CD14-positive monocyte (primary cell): Measurements from ENCODE around the gene CACYBP. TPM values are rescaled to one million over a fixed set of nuclear protein-coding genes. Genes with fewer than 3 reads are reported as not detected.

Source experiments
- DNase-seq, 3 donors: peaks; one replicate each; pipeline ENCODE4 v3.0.0-alpha.2; 2011 to 2022
- H2AFZ ChIP-seq: 2 replicates; pipeline ENCODE4 v1.6.0; 2012; ENCODE audit warnings: mild to moderate bottlenecking, low read depth, low read length, inconsistent platforms; ENCODE audit not compliant: insufficient read depth, poor library complexity, severe bottlenecking
- H3K27ac ChIP-seq, 2 donors: 1 replicate in 1 of 2; 2 replicates in 1 of 2; pipeline ENCODE4 v1.5.1; 2012 to 2013; ENCODE audit warnings: low read length in 2 of 2, control low read depth in 1 of 2, inconsistent platforms in 1 of 2, low read depth in 1 of 2, mild to moderate bottlenecking in 1 of 2
- H3K27me3 ChIP-seq, 2 donors: one replicate each; pipeline versions ENCODE4 v1.6.0 to v1.6.1; 2011 to 2013; ENCODE audit warnings: low read length in 2 of 2; ENCODE audit not compliant: control insufficient read depth in 2 of 2, insufficient read depth in 2 of 2
- H3K36me3 ChIP-seq, 2 donors: replicated peaks in 1 of 2; 1 replicate in 1 of 2; 2 replicates in 1 of 2; pipeline versions ENCODE4 v1.5.1 to v1.6.1; 2012 to 2013; ENCODE audit warnings: low read length in 2 of 2, control low read depth in 1 of 2, inconsistent platforms in 1 of 2, mild to moderate bottlenecking in 1 of 2; ENCODE audit not compliant: insufficient read depth in 2 of 2, control insufficient read depth in 1 of 2
- H3K4me1 ChIP-seq, 2 donors: 1 replicate in 1 of 2; 2 replicates in 1 of 2; pipeline versions ENCODE4 v1.5.1 to v1.6.1; 2012 to 2013; ENCODE audit warnings: low read length in 2 of 2, control low read depth in 1 of 2, inconsistent platforms in 1 of 2, mild to moderate bottlenecking in 1 of 2, moderate library complexity in 1 of 2; ENCODE audit not compliant: insufficient read depth in 2 of 2, control insufficient read depth in 1 of 2
- H3K4me2 ChIP-seq: replicated peaks from 2 replicates; pipeline ENCODE3; 2012; ENCODE audit warnings: low read length, moderate library complexity, mild to moderate bottlenecking; ENCODE audit not compliant: poor library complexity, severe bottlenecking; ENCODE audit errors: extremely low read depth
- H3K4me3 ChIP-seq, 3 experiments: fragments of 200-600 bp in 1 of 3; sonication (generic) in 1 of 3; replicated peaks in 1 of 3; 1 replicate in 2 of 3; 2 replicates in 1 of 3; pipeline ENCODE4 v1.5.1; 2011 to 2013; ENCODE audit warnings: low read length in 3 of 3, mild to moderate bottlenecking in 3 of 3, control low read depth in 2 of 3, low read depth in 2 of 3, inconsistent platforms in 1 of 3, moderate library complexity in 1 of 3
- H3K79me2 ChIP-seq: 2 replicates; pipeline ENCODE4 v1.6.0; 2012; ENCODE audit warnings: mild to moderate bottlenecking, control low read depth, inconsistent platforms, low read length, moderate library complexity; ENCODE audit not compliant: insufficient read depth
- H3K9ac ChIP-seq: 2 replicates; pipeline ENCODE4 v1.6.0; 2017; ENCODE audit warnings: low read length, mild to moderate bottlenecking; ENCODE audit not compliant: insufficient read depth, poor library complexity, severe bottlenecking
- H3K9me3 ChIP-seq, 2 donors: replicated peaks in 1 of 2; 1 replicate in 1 of 2; 2 replicates in 1 of 2; pipeline versions ENCODE4 v1.5.1 to v1.6.1; 2012 to 2013; ENCODE audit warnings: low read length in 2 of 2, control low read depth in 1 of 2; ENCODE audit not compliant: control insufficient read depth in 1 of 2, insufficient read depth in 1 of 2
- H4K20me1 ChIP-seq: 2 replicates; pipeline ENCODE4 v1.6.0; 2012; ENCODE audit warnings: mild to moderate bottlenecking, low read length, control low read depth, moderate library complexity; ENCODE audit not compliant: insufficient read depth
- H3K27ac Mint-ChIP-seq, 7 donors: one replicate each; pipeline ENCODE4 v1.8.0; 2020; ENCODE audit warnings: mild to moderate bottlenecking in 7 of 7, mixed read lengths in 7 of 7, moderate library complexity in 6 of 7, inconsistent platforms in 2 of 7
- H3K27me3 Mint-ChIP-seq, 3 donors: one replicate each; pipeline ENCODE4 v1.8.0; 2021 to 2022; ENCODE audit warnings: low read depth in 3 of 3, mild to moderate bottlenecking in 3 of 3, mixed read lengths in 3 of 3, moderate library complexity in 3 of 3, inconsistent platforms in 1 of 3
- H3K36me3 Mint-ChIP-seq, 2 donors: one replicate each; pipeline ENCODE4 v1.8.0; 2020; ENCODE audit warnings: mixed read lengths in 2 of 2, inconsistent platforms in 1 of 2, mild to moderate bottlenecking in 1 of 2
- H3K4me1 Mint-ChIP-seq: one replicate; pipeline ENCODE4 v1.8.0; 2020; ENCODE audit warnings: mild to moderate bottlenecking, mixed read lengths
- H3K4me3 Mint-ChIP-seq, 2 donors: one replicate each; pipeline ENCODE4 v1.8.0; 2020; ENCODE audit warnings: mild to moderate bottlenecking in 2 of 2, mixed read lengths in 2 of 2, moderate library complexity in 1 of 2
- H3K9me3 Mint-ChIP-seq, 7 donors: one replicate each; pipeline ENCODE4 v1.8.0; 2020 to 2022; ENCODE audit warnings: mixed read lengths in 7 of 7, mild to moderate bottlenecking in 6 of 7, moderate library complexity in 6 of 7, inconsistent platforms in 2 of 7
- WGBS: methylation state at CpG from one replicate; pipeline ENCODE4 v1.1.5; 2013; ENCODE audit warnings: missing lambda C conversion rate; ENCODE audit not compliant: insufficient coverage; 5-methylcytosine and 5-hydroxymethylcytosine counted together
- intact Hi-C, 2 donors: fragments of 100-400 bp; cut with micrococcal nuclease; formaldehyde crosslinking; loops; one replicate each; pipeline versions ENCODE4 v1.15.0 to v1.15.1; 2023
- polyA plus RNA-seq, 3 donors: library from polyadenylated mRNA; depleted of rRNA in 1 of 3; unstranded in 2 of 3; stranded (reverse) in 1 of 3; fragments of 300-500 nt in 2 of 3; fragments of >200 nt in 1 of 3; fragmentation: Illumina TruSeq in 2 of 3; gene quantifications; 1 replicate in 2 of 3; 2 replicates in 1 of 3; pipeline ENCODE4 v1.2.3, GENCODE V29; 2012 to 2021
- TF ChIP-seq, protein P1 (sequence below): fragments of 200-600 bp; IDR thresholded peaks from one replicate; pipeline ENCODE4 v1.8.0; 2022; ENCODE audit warnings: antibody characterized with exemption, mild to moderate bottlenecking

The CACYBP gene
- polyA plus RNA-seq, 3 donors = 15.0 to 86.9 (median 74.8) TPM

DNA sequence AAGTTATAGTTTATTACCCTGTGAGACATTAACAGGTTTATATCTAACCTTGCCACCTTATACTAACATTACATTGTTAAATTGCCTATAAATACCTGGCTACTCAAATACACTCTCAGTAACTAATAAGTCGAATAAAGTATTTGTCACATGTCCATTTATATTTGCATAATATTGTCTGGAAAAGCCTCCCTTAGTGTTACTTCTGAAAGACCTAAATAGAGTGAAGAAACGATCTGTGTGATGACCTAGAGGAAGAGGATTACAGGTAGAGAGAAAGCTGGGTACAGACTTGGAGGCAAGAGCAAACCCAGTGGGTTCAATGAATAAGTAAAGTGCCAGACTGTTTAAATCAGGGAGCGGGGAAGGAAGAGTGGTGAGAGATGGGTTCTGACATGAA is 2.7 kb upstream of the CACYBP start:
- Histone ChIP-seq H3K36me3 (peaks cover 2 to 46% of the 10 kb centered on the region in 2 donors), H4K20me1 (peaks cover 6% of the 10 kb centered on the region), H3K4me2 (no peak overlapping the region), H3K27ac (no peak overlapping the region), H3K79me2 (peaks cover 22% of the 10 kb centered on the region), H3K9ac (no peak overlapping the region), H3K27me3 (no peaks in the 10 kb centered on the region), H3K4me1 (peaks cover 24 to 26% of the 10 kb centered on the region in 2 donors), H2AFZ (no peak overlapping the region), H3K9me3 (no peaks in the 10 kb centered on the region), H3K4me3 (no peak overlapping the region)
- H3K27me3 Mint-ChIP-seq = no peaks in the 10 kb centered on the region
- H3K4me3 Mint-ChIP-seq = no peak overlapping the region
- no peaks in the 10 kb centered on the region for H3K9me3 Mint-ChIP-seq
- WGBS = no CpG with 5 or more reads among the region's 3 CpGs
- peaks cover 23 to 26% of the 10 kb centered on the region in 2 donors for H3K36me3 Mint-ChIP-seq
- H3K27ac Mint-ChIP-seq = no peak overlapping the region
- DNase-seq = no peak
- peaks cover 24% of the 10 kb centered on the region for H3K4me1 Mint-ChIP-seq
- intact Hi-C loops = loop anchor here (5.0 to 10.0 kb wide), 2 partner anchors 225 to 972 kb away; partner anchors contain the start of gene RC3H1 (in 1 of the 2)
- TF ChIP-seq, protein P1, sequence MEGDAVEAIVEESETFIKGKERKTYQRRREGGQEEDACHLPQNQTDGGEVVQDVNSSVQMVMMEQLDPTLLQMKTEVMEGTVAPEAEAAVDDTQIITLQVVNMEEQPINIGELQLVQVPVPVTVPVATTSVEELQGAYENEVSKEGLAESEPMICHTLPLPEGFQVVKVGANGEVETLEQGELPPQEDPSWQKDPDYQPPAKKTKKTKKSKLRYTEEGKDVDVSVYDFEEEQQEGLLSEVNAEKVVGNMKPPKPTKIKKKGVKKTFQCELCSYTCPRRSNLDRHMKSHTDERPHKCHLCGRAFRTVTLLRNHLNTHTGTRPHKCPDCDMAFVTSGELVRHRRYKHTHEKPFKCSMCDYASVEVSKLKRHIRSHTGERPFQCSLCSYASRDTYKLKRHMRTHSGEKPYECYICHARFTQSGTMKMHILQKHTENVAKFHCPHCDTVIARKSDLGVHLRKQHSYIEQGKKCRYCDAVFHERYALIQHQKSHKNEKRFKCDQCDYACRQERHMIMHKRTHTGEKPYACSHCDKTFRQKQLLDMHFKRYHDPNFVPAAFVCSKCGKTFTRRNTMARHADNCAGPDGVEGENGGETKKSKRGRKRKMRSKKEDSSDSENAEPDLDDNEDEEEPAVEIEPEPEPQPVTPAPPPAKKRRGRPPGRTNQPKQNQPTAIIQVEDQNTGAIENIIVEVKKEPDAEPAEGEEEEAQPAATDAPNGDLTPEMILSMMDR = no peak

DNA sequence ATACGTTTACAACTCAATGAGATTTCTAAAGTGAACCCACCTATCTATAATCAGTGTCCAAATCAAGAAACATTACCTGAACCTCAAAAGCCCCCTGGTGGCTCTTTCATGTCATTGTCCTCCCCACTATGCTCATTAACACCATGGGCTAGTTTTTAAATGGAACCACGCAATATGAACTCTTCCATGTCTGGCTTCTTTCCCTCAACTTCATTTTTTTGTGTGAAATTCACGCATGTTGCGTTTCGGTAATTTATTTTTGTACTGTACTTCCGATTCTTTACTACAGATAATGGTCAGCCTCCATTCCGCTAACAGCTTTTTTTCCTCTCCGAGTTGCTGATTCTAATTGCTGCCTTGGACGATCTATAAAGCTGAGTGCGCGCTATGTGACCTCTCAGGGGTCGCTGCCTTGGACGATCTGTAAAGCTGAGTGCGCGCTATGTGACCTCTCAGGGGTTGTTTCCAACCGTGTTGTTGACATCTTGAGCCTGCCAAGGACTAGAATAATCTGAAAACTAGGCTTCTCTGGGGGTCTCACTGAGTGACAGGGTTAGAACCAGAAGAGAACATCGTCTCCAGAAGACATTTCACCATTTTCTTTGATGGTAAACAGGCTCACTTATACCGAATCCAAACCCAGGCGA is 1.1 kb upstream of the CACYBP start:
- no peaks in the 10 kb centered on the region for H3K9me3 Mint-ChIP-seq
- no peak overlapping the region for H3K4me3 Mint-ChIP-seq
- Histone ChIP-seq H3K36me3 (peaks cover 0 to 30% of the 10 kb centered on the region in 2 donors), H3K9ac (peak overlapping the region; percentile 97), H2AFZ (peak overlapping the region; percentile 72), H3K4me1 (peaks cover 27 to 32% of the 10 kb centered on the region in 2 donors), H3K79me2 (peaks cover 39% of the 10 kb centered on the region), H3K27ac (peak overlapping the region; percentile 95 to 100), H4K20me1 (peaks cover 21% of the 10 kb centered on the region), H3K4me2 (peak overlapping the region; percentile 75), H3K9me3 (no peaks in the 10 kb centered on the region), H3K4me3 (peak overlapping the region; percentile 52 to 75 (median 62)), H3K27me3 (no peaks in the 10 kb centered on the region)
- no peak overlapping the region for H3K27ac Mint-ChIP-seq
- H3K36me3 Mint-ChIP-seq = peaks cover 16 to 19% of the 10 kb centered on the region in 2 donors
- TF ChIP-seq, protein P1 = peak; percentile 98
- peaks cover 34% of the 10 kb centered on the region for H3K4me1 Mint-ChIP-seq
- intact Hi-C loops = loop anchor here (2.0 to 10.0 kb wide), 3 partner anchors 24 to 974 kb away; partner anchors contain the start of genes MRPS14 (in 1 of the 2) and RC3H1 (in 1 of the 2)
- peak; percentile 57 to 74 (median 70) for DNase-seq
- WGBS = 30% methylated on average over 16 of the region's 19 CpGs
- H3K27me3 Mint-ChIP-seq = no peaks in the 10 kb centered on the region
